ENCODE results near the gene KCTD17.

Gene KCTD17

DNA sequence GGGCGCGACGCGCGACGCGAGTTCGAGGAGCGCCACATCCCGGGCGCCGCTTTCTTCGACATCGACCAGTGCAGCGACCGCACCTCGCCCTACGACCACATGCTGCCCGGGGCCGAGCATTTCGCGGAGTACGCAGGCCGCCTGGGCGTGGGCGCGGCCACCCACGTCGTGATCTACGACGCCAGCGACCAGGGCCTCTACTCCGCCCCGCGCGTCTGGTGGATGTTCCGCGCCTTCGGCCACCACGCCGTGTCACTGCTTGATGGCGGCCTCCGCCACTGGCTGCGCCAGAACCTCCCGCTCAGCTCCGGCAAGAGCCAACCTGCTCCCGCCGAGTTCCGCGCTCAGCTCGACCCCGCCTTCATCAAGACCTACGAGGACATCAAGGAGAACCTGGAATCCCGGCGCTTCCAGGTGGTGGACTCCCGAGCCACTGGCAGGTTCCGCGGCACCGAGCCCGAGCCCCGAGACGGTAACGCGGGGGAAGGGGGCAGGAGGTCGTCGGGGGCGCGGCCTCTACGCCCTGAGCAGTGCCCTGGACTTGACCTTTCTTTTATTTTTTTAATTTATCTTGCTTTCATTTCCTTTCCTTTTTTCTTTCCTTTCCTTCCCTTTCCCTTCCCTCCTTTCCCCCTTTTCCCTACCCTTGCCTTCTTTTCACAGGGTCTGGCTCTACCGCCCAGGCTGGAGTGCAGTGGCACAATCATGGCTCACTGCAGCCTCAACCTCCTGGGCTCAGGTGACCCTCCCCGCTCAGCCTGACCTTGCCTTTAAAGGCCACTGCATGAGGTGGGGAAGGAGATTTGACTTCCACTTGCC lies 27.0 kb upstream of the KCTD17 start:
- no peak for TF ChIP-seq FOXK2 (IDR thresholded peaks at IDR 0.05)
- TF ChIP-seq, protein P1, sequence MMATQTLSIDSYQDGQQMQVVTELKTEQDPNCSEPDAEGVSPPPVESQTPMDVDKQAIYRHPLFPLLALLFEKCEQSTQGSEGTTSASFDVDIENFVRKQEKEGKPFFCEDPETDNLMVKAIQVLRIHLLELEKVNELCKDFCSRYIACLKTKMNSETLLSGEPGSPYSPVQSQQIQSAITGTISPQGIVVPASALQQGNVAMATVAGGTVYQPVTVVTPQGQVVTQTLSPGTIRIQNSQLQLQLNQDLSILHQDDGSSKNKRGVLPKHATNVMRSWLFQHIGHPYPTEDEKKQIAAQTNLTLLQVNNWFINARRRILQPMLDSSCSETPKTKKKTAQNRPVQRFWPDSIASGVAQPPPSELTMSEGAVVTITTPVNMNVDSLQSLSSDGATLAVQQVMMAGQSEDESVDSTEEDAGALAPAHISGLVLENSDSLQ (IDR thresholded peaks at IDR 0.05) = no peak
- TF ChIP-seq L3MBTL2 (conservative IDR thresholded peaks at IDR 0.05) = no peak
- TF ChIP-seq ZNF384 (IDR thresholded peaks at IDR 0.05) = no peak
- no peak for TF ChIP-seq TARDBP (IDR thresholded peaks at IDR 0.05)
- TF ChIP-seq ELF4 (IDR thresholded peaks at IDR 0.05) = no peak
- TF ChIP-seq ARNT (IDR thresholded peaks at IDR 0.05) = no peak
- no peak for TF ChIP-seq LEF1 (IDR thresholded peaks at IDR 0.05; ENCODE audit: borderline replicate concordance)
- TF ChIP-seq NFRKB (IDR thresholded peaks at IDR 0.05) = no peak
- no peak for TF ChIP-seq BHLHE40 (IDR thresholded peaks at IDR 0.05; ENCODE audit: borderline replicate concordance)
- CTCF ChIA-PET = no interaction called here
- no peak for DNase-seq (ENCODE audit: extremely low spot score)
- POLR2A ChIA-PET = no interaction called here

DNA sequence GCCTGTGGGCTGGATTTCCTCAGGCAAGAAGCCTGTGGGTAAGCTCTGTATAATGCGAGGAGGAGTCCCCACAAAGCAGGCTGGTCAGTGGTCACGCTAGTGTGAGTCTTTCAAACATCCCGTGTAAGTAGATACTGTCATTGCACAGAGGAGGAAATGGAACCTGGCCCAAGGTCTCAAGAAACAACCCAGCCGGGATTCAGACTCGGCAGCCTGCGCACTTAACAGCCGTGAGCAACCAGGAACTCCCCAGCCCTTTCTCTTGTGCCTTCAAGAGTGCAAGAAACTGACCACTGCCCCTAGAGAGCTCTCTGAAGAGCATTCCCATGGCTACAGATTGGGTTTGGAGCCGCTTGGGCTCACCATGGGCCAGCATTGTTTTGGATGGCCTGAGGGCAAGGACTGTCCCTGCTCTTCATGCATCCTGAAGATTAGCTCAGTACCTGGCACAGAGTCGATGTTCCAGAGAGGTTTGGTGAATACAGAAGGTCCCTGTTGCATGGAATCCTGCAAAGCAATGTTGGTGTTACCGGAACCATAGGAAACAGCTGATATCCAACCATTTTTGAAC lies 26.0 kb upstream of the KCTD17 start:
- CTCF ChIA-PET = no interaction called here
- TF ChIP-seq, protein P1 (IDR thresholded peaks at IDR 0.05) = no peak
- TF ChIP-seq HDGF (IDR thresholded peaks at IDR 0.05; ENCODE audit: borderline replicate concordance) (no peak), ELF4 (IDR thresholded peaks at IDR 0.05) (no peak), SP1 (IDR thresholded peaks at IDR 0.05) (no peak), L3MBTL2 (conservative IDR thresholded peaks at IDR 0.05) (no peak), CTBP1 (IDR thresholded peaks at IDR 0.05; ENCODE audit: borderline replicate concordance) (no peak), FOXM1 (IDR thresholded peaks at IDR 0.05; ENCODE audit: borderline replicate concordance) (no peak), NFRKB (IDR thresholded peaks at IDR 0.05) (no peak), FOXK2 (IDR thresholded peaks at IDR 0.05) (no peak), TARDBP (IDR thresholded peaks at IDR 0.05) (no peak), ARNT (IDR thresholded peaks at IDR 0.05) (no peak), SUZ12 (IDR thresholded peaks at IDR 0.05) (no peak), BHLHE40 (IDR thresholded peaks at IDR 0.05; ENCODE audit: borderline replicate concordance) (no peak), ZNF384 (IDR thresholded peaks at IDR 0.05) (no peak), FOXA1 (IDR thresholded peaks at IDR 0.05) (no peak), LEF1 (IDR thresholded peaks at IDR 0.05; ENCODE audit: borderline replicate concordance) (no peak)
- POLR2A ChIA-PET = interaction anchor here (0.9 kb wide), 1 partner anchor 14 kb away, joined by 3 read pairs; no protein-coding TSS in a partner anchor
- DNase-seq (ENCODE audit: extremely low spot score) = no peak

GRCh38 chr22:37026325-37026724 lies 25.2 kb upstream of the KCTD17 start:
- ChIA-PET CTCF (interaction anchor here (0.6 kb wide), 1 partner anchor 20 kb away, joined by 9 read pairs; no protein-coding TSS in a partner anchor), POLR2A (interaction anchor here (0.9 kb wide), 1 partner anchor 15 kb away, joined by 3 read pairs; no protein-coding TSS in a partner anchor)
- no peak for DNase-seq (ENCODE audit: extremely low spot score)

GRCh38 chr22:37027556-37027955 lies 24.0 kb upstream of the KCTD17 start:
- ChIA-PET POLR2A (no interaction called here), CTCF (no interaction called here)
- no peak for DNase-seq (ENCODE audit: extremely low spot score)
- no peak for TF ChIP-seq ELF4 (IDR thresholded peaks at IDR 0.05)
- TF ChIP-seq FOXA1 (IDR thresholded peaks at IDR 0.05) = no peak

More at GRCh38 chr22:37026325-37026724, 25.2 kb upstream of the KCTD17 start:
- no peak for TF ChIP-seq FOXA1 (IDR thresholded peaks at IDR 0.05)
- no peak for TF ChIP-seq TARDBP (IDR thresholded peaks at IDR 0.05)
- no peak for TF ChIP-seq ZNF384 (IDR thresholded peaks at IDR 0.05)
- no peak for TF ChIP-seq HDGF (IDR thresholded peaks at IDR 0.05; ENCODE audit: borderline replicate concordance)
- no peak for TF ChIP-seq BHLHE40 (IDR thresholded peaks at IDR 0.05; ENCODE audit: borderline replicate concordance)
- no peak for TF ChIP-seq SUZ12 (IDR thresholded peaks at IDR 0.05)
- TF ChIP-seq ELF4 (IDR thresholded peaks at IDR 0.05) = no peak
- TF ChIP-seq FOXK2 (IDR thresholded peaks at IDR 0.05) = no peak
- TF ChIP-seq ARNT (IDR thresholded peaks at IDR 0.05) = no peak
- TF ChIP-seq, protein P1 (IDR thresholded peaks at IDR 0.05) = no peak
- TF ChIP-seq SP1 (IDR thresholded peaks at IDR 0.05) = no peak
- no peak for TF ChIP-seq FOXM1 (IDR thresholded peaks at IDR 0.05; ENCODE audit: borderline replicate concordance)
- no peak for TF ChIP-seq CTBP1 (IDR thresholded peaks at IDR 0.05; ENCODE audit: borderline replicate concordance)
- TF ChIP-seq NFRKB (IDR thresholded peaks at IDR 0.05) = no peak
- TF ChIP-seq LEF1 (IDR thresholded peaks at IDR 0.05; ENCODE audit: borderline replicate concordance) = no peak
- TF ChIP-seq L3MBTL2 (conservative IDR thresholded peaks at IDR 0.05) = no peak

DNA sequence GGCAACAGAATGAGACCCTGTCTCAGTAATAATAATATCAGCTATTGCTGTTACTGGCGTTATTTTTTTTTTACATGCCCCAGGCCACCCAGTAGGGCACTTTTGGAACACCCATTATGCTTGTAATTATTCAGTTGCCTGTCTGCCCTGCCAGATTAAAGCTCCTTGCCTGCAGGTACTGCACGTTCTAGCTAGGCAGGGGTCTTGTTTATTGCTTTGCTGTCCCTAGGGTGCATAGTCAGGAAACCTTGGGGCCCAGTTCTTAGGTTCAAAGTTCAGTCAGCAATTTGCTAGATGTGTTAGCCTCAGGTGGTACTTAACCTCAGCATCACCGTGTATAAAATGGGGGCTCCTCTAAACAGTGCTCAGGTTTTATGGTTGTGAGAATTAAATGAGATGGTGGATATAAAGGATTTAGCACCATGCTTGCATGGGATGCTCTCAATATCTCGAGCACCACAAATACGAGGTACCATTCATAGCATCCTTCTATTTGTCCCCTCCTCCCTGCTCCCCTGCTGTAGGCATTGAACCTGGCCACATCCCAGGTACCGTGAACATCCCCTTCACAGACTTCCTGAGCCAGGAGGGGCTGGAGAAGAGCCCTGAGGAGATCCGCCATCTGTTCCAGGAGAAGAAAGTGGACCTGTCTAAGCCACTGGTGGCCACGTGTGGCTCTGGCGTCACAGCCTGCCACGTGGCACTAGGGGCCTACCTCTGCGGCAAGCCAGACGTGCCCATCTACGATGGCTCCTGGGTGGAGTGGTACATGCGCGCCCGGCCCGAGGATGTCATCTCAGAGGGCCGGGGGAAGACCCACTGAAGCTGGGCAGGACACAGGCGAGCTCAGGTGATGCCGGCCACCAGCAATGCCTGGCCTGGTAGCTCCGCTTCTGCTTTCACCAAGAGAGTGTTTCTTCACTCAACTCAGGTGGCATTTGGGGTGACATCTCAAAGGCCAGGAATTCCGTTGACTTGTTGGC lies 22.6 kb upstream of the KCTD17 start:
- POLR2A ChIA-PET = interaction anchor here (0.8 to 2.1 kb wide), 2 partner anchors 10 to 25 kb away, joined by 3 to 14 read pairs; partner anchors contain the start of genes MPST and TST
- no peak for DNase-seq (ENCODE audit: extremely low spot score)
- CTCF ChIA-PET = interaction anchor here (0.6 to 1.8 kb wide), 2 partner anchors 15 to 58 kb away, joined by 3 to 6 read pairs; no protein-coding TSS in a partner anchor
- no peak for TF ChIP-seq HDGF (IDR thresholded peaks at IDR 0.05; ENCODE audit: borderline replicate concordance)
- no peak for TF ChIP-seq ZNF384 (IDR thresholded peaks at IDR 0.05)

Measured in HEK293T (cell line).